Measurements from ENCODE around the gene GDF9.
"Not testable (repeated sequence)": the region's sequence is repeated elsewhere in the genome, so short reads cannot be mapped to it uniquely, and the experiment has no call there.

The GDF9 gene

GRCh38 chr5:132872788-132873118 is 6.5 kb upstream of the GDF9 start:
- DNase-seq (ENCODE audit: low spot score): no peak

DNA sequence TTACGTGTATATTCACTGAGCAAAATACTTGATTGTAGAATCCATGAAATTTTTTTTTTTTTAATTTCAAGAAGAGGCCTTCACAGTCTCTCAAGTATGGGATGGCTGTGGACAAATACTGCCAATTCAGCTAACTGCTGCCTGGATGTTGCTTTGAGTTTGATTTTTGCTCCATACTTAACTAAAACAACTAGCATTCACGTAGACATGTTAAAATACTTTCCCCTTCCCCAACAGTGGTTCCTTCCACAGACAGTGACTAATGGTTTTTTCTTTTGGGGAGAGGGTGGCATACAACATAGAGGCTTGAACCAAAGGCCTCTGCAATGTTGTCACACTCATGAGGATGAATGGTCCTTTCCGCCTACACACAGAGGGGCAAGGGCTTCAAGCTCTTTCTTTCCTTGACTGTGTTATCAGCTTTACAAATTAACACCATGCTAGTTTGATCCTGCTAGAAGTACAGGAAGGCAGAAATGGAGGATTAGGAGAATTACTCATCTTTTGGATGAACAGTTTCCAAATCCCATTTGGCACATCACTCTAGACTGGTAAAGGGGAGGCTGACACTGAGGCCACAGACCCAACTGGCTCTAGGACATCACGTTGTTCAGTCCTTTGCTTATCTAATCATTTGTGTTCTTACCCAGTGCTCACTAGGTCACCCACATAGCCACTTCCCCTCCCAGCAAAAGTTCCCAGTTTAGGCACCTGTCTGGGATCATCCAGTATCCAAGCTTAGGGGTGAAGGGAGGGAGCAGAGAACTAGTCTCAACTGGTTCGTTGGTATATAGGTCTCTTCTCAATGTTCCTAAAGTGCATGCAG is 5.4 kb upstream of the GDF9 start:
- no peak for DNase-seq (ENCODE audit: low spot score)

GRCh38 chr5:132870801-132871200 is 4.5 kb upstream of the GDF9 start:
- no peak for DNase-seq (ENCODE audit: low spot score)

- DNase-seq (ENCODE audit: low spot score): no peak
Observed at GRCh38 chr5:132868754-132869153, 2.5 kb upstream of the GDF9 start.

GRCh38 chr5:132867046-132867451 is 780 bp upstream of the GDF9 start:
- no peak for DNase-seq (ENCODE audit: low spot score)

- no peak for DNase-seq (ENCODE audit: low spot score)
Observed at GRCh38 chr5:132865668-132866341, 464 bp downstream of the GDF9 start.

DNA sequence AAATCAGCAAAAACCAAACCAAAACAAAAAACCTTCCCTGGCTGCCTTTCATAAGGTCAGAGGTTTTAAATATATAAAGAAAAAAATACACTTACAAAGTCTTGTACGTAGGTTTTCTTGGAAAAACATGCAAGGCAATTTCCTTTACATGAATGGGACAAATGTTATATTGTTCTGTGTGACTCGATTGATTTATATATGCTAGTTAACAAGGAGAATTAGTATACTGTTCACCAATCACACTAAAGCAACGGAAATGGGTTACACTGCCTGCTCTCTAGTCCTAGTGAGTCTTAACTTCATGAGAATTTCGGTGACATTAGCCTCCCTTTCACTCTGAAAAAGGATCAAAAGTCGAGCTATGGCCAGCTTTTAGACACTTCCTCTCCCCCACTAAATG is 5.5 kb downstream of the GDF9 start:
- no peak for DNase-seq (ENCODE audit: low spot score)

GRCh38 chr5:132859889-132860437 is 6.3 kb downstream of the GDF9 start:
- no peak for DNase-seq (ENCODE audit: low spot score)

- no peak for DNase-seq (ENCODE audit: low spot score)
Observed at GRCh38 chr5:132856011-132856410, 10.3 kb downstream of the GDF9 start.

DNA sequence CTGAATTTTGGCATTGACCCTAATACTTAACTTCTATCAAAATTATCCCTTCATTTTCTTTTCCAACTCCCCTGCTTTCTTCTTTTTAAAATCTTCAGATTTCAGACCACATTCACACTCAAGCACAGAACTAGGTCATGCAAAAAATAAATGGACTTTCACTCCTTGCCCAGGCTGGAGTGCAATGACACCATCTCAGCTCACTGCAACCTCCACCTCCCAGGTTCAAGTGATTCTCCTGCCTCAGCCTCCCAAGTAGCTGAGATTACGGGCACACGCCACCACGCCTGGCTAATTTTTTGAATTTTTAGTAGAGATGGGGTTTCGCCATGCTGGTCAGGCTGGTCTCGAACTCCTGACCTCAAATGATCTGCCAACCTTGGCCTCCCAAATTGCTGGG is 11.3 kb downstream of the GDF9 start:
- not testable (repeated sequence) for DNase-seq (ENCODE audit: low spot score)

DNA sequence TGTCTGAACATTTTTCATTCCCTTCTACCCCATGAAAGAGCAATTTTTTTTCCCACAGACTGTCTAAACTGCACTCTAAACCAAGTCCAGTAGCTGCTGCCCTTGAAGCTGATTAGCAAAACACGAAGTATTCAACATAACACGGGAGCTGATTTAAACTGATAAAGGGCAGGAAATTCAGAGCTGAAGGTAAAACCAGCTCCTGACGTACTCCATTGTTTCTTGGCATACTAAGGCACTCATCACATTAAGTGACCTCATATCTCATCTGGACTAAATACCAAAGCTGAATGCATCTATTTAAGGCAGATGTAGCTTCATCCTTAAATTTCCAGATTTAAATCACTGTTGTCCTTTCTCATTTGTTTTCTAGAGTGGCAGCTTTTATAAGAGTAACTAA is 12.0 kb downstream of the GDF9 start:
- no peak for DNase-seq (ENCODE audit: low spot score)

- no peak for DNase-seq (ENCODE audit: low spot score)
Observed at GRCh38 chr5:132853790-132854189, 12.5 kb downstream of the GDF9 start.

- DNase-seq (ENCODE audit: low spot score): no peak
Observed at GRCh38 chr5:132853323-132853722, 12.9 kb downstream of the GDF9 start.

GRCh38 chr5:132850066-132850465 is 16.2 kb downstream of the GDF9 start:
- DNase-seq (ENCODE audit: low spot score): no peak

DNA sequence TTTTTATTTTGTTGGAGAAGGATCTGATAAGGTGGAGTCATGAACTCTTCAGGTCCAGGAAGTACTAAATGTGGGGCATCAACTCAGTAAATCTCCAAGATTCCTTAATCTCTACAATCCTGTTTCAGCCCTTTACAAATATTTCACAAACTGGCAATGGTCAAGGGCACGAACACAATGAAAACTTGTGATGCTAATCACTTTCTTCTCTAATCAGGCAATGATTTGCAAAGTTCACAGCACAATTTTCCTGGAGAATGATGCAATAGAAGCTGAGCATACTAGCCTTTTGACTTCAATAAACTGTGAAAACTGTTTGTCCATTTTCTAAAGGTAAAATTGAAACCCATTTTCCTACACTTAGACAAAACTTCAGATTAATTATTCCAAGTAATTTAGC is 16.9 kb downstream of the GDF9 start:
- DNase-seq (ENCODE audit: low spot score): no peak

DNA sequence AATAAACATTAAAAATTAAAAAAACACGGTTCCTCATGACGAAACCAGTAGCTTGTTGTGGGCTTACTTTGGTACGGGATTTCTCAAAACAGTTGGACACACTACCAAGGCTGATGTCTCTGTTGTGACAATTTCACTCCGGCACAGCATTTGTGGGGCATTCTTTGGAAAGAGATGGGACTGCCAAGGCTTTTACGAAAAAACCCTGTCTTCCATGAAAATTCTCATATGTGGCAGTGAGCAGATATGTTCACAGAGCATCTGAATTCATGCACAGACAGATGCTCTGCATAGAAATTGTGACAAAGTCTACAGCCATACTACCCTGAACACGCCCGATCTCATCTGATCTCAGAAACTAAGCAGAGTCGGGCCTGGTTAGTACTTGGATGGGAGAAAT is 18.0 kb downstream of the GDF9 start:
- DNase-seq (ENCODE audit: low spot score): no peak

GRCh38 chr5:132841305-132841704 is 25.0 kb downstream of the GDF9 start:
- DNase-seq (ENCODE audit: low spot score): no peak

GRCh38 chr5:132840896-132841295 is 25.4 kb downstream of the GDF9 start:
- DNase-seq (ENCODE audit: low spot score): no peak

GRCh38 chr5:132840313-132840712 is 26.0 kb downstream of the GDF9 start:
- no peak for DNase-seq (ENCODE audit: low spot score)

DNA sequence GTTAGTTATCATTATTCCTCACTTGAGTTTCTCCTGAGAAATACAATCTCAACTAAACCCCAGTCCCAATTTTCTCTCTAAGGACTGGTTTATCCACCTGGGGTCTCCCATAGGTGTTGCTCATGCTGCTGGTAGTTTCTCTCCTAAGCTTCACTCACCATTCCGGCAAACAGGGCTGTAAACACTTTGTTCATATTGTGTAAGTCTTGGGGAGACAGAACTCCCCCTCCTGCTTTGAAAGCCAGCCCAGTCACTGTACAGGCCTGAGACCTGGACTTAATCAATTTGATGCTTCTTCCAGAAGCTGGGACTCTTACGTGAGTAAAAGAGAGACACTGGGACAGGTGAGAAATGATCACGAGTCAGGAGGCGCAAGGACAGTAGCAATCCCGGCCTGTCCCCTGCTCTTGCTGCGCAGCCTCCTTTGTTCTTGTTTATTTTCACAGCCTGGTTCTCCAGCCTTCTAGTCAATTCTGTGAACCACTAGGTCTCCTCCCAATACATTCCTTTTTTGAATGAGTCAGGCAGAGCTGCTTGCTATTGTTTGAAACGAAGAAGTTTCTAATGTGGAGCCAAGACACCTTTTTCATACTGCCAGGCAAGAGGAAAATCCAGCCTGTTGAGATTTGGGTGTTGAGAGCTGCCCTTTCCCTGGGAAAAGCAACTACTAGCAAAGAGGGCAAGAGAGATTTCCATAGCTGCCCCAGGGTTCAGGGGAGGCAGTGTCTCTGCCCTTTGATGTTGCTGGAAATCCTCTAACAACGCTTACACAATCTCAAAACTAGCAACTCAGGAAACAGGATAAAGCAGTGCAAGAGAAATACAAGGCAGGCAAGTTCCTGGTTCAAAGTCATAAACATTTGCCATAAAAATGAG is 26.6 kb downstream of the GDF9 start:
- no peak for DNase-seq (ENCODE audit: low spot score)

DNA sequence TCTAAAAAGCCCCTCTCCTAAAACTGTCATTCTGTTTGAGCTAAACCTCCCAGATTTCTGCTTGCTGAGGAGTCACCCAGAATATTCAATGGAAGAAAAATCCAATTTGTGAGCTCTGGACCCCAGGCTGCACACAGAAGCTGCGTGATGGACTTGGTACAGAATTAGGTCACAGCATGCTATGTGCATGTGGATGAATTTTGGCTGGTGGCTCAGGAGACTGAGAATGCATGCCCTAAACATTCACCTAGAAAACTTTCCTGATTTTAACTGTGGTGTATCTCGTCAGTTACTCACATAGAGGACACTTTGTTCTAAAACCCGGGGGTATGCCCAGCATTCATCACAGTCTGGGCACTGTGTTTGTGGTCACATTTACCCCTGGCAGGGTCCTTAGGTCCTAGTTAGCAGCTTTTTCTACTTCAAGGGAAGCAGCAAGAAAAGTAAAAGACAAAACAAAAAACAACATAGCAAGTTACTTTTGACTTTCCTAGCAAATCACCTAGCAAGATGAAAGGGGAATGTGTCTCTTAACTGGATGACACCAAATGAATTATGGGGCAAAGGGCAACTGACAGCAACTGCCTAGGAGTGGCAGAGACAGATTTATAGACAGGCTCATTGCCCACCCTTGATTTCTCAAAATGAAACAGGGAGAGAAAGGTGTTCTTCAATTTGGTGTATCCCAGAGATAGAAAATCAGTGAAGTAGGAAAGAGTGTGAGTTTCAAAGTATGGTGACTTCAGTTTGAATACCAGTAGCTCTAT is 27.6 kb downstream of the GDF9 start:
- no peak for DNase-seq (ENCODE audit: low spot score)

DNA sequence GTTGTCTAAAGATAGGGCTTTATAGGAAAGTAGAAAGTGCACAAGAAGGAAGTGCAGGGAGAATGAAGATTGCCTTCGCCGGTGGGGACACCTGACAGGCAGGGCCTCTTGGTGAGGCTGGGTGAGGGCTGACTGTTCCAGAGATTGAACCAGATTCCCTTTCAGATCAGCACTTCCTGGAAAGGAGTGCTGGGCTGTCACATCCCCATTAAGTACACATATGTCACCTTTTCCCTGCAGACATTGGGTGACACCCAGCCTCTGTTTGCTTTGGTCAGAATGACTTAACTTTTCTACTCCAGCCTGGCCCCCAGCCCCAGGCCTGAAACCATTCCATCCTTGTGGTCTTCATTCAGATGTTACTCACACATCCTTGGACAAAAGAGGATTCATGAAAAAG is 28.4 kb downstream of the GDF9 start:
- no peak for DNase-seq (ENCODE audit: low spot score)

Data from ecto neural progenitor cell (in vitro differentiated cells).